Mucosa of descending colon (tissue), 3 donors: Measurements from ENCODE around the gene SYTL1. TPM values are rescaled to one million over a fixed set of nuclear protein-coding genes. Genes with fewer than 3 reads are reported as not detected.

Experiments used
- ATAC-seq: fragments of 200-7000 bp; cut with Tn5 transposase; one replicate; pipeline ENCODE4 v1.9.1; 2020; ENCODE audit warnings: mild to moderate bottlenecking, moderate library complexity
- DNase-seq, 3 donors: peaks; one replicate each; pipeline ENCODE4 v3.0.0-alpha.2; 2020
- H3K36me3 ChIP-seq: fragments of 200-600 bp; one replicate; pipeline ENCODE4 v1.8.0; 2021; ENCODE audit warnings: low read depth, mild to moderate bottlenecking
- H3K4me1 ChIP-seq: fragments of 200-600 bp; one replicate; pipeline ENCODE4 v1.8.0; 2021; ENCODE audit warnings: low read depth, mild to moderate bottlenecking
- H3K4me3 ChIP-seq: fragments of 200-600 bp; one replicate; pipeline ENCODE4 v1.8.0; 2021; ENCODE audit warnings: mild to moderate bottlenecking
- H3K9me3 ChIP-seq: fragments of 200-600 bp; one replicate; pipeline ENCODE4 v1.8.0; 2021; ENCODE audit warnings: mild to moderate bottlenecking
- intact Hi-C, 2 donors: fragments of 100-400 bp; cut with DNase I in 1 of 2; cut with micrococcal nuclease in 1 of 2; formaldehyde crosslinking; loops; one replicate each; pipeline versions ENCODE4 v1.11.0 to v1.11.1; 2022; cut with DNase I, micrococcal nuclease
- total RNA-seq, 3 donors: library from RNA; stranded (reverse); fragmentation: NEBNext Ultra II Directional in 2 of 3; extraction: Animal tissue kit (Norgen Biotek cat#: 25700) in 2 of 3; gene quantifications; one replicate each; pipeline versions ENCODE4 v1.2.1 to v1.2.4, GENCODE V29; 2021 to 2023
- TF ChIP-seq, protein P1 (sequence below): fragments of 200-600 bp; IDR thresholded peaks from one replicate; pipeline ENCODE4 v1.8.0; 2022; ENCODE audit warnings: antibody characterized with exemption, mild to moderate bottlenecking
- donor health status: DM: no; HTN: no; CAD: no; lungs with moderate emphysema.
- donor health status: DM: no; HTN: no; CAD: no.
- donor health status: DM: no; HTN: yes; CAD: no.

The SYTL1 gene
- total RNA-seq, 3 donors from 2014 or later: 4.2 to 9.7 (median 8.7) TPM

DNA sequence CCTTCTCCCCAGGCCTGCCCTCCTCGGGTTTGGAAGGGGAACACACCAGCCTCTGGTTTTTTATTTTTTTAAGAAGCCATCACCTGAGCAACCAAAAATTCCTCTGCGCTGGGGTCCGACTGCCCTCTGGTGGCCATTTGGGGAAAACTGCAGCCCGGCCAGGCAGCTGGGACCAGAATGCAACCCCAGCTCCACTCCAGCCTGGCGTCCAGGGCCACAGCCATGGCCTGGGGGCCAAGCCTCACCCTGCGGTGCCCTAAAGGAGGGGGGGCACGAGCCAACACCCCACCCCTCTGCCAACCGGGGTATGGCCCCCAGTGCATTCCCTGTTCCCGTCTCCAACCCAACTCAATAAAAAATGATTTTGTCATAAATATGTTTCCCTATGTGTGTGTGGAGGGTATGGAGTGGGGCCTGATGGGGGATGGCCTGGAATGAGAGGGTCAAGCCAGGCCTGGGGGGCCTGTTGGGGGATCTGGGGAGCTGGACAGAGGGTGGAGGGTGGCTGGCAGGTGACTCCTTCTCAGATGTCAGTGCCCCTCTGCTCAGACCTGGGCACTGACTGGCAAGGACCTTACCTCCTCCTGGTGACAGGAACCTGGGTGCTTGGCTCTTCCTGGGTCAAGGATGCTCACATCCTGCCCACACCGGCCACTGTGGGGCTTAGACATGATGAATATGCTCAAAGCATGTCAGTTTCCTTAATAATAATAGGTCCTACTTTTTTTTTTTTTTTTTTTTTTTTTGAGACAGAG is 53.8 kb downstream of the SYTL1 start:
- intact Hi-C loops: no loop called here
- Histone ChIP-seq H3K9me3 (no peaks in the 10 kb centered on the region), H3K4me1 (peaks cover 27% of the 10 kb centered on the region), H3K36me3 (no peaks in the 10 kb centered on the region), H3K4me3 (no peak overlapping the region)
- TF ChIP-seq, protein P1, sequence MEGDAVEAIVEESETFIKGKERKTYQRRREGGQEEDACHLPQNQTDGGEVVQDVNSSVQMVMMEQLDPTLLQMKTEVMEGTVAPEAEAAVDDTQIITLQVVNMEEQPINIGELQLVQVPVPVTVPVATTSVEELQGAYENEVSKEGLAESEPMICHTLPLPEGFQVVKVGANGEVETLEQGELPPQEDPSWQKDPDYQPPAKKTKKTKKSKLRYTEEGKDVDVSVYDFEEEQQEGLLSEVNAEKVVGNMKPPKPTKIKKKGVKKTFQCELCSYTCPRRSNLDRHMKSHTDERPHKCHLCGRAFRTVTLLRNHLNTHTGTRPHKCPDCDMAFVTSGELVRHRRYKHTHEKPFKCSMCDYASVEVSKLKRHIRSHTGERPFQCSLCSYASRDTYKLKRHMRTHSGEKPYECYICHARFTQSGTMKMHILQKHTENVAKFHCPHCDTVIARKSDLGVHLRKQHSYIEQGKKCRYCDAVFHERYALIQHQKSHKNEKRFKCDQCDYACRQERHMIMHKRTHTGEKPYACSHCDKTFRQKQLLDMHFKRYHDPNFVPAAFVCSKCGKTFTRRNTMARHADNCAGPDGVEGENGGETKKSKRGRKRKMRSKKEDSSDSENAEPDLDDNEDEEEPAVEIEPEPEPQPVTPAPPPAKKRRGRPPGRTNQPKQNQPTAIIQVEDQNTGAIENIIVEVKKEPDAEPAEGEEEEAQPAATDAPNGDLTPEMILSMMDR: peak; percentile 95
- DNase-seq (peak; percentile 77 to 83 (median 78)), ATAC-seq (peak; percentile 54)

DNA sequence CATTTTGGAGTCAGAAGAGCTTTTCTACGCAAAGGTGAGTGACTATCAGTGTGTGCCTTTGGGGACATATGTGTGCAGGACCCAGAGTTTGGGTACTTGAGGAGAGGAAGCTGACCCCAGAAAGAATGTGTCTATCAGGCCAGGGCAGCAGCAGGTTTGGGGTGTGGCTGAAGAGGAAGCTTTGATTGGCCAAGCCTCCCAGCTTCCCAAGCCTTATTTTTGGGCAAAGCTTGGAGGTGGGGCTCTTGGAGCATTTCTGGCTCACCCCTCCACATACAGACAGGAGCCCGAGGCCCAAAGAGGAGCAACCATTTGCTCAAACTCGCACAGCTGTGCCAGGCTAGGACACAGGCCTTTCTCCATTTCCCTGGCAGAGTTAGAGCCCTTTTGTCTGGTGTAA is 55.3 kb downstream of the SYTL1 start:
- DNase-seq (no peak), ATAC-seq (no peak)
- no peaks in the 10 kb centered on the region for H3K36me3 ChIP-seq
- intact Hi-C loops: no loop called here
- TF ChIP-seq, protein P1: no peak
- peaks cover 17% of the 10 kb centered on the region for H3K4me1 ChIP-seq
- H3K9me3 ChIP-seq: no peaks in the 10 kb centered on the region
- no peak overlapping the region for H3K4me3 ChIP-seq

DNA sequence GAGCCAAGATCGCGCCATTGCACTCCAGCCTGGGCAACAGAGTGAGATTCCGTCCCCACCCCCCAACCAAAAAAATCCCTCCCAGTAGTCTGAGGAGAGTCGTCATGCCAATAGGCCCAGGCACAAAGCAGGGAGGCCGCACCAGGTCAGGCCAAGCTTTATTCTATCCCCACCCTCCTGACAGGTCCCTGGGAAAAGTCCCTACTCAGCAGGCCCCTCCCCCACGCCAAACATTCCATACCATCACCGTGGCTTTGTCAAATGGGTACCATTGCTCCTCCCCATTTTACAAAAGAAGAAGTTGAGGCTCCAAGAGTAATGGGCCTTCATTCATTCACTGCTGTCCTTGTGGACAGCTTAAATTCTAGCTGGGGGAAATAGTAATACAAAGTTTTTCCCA is 55.9 kb downstream of the SYTL1 start:
- H3K36me3 ChIP-seq: no peaks in the 10 kb centered on the region
- H3K9me3 ChIP-seq: no peaks in the 10 kb centered on the region
- intact Hi-C loops: no loop called here
- H3K4me3 ChIP-seq: no peak overlapping the region
- no peak for ATAC-seq
- DNase-seq: no peak
- TF ChIP-seq, protein P1: no peak
- peaks cover 16% of the 10 kb centered on the region for H3K4me1 ChIP-seq

DNA sequence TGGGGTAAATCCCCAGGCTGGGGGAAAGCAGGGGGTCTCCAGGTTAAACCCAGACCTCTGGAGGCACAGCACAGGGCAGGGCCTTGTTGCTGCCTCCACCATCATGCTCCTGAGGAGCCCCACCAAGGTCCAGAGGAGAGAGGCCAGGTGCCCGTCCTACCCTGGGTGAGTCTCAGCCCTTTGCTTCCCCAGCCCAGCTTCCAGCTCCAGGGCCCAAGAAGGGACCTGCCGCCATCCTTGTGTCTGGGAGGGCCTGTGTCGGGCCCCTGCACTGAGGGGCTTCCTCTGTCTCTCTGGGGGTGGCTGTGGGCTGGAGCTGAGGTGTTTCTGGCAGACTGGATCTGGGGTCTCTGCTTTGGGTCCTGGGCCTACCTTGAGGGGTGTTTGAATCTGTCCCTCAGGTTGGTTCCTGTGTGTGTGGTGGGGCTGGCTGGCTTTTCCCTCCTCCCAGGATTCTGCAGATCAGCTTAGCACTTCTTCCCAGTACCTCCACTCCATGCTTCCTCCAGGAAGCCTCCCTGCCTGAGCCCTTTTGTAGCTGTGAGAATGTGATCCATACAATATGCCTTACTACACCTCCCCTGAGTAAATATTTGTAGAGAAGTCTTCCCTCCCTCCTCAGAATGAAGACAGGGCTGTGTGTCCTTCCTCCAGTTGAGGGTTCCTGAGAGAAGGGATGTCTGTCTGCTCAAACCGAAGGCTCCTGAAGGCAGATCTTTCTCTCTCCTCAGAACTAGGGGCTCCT is 56.8 kb downstream of the SYTL1 start:
- no peak for ATAC-seq
- no peaks in the 10 kb centered on the region for H3K36me3 ChIP-seq
- H3K4me1 ChIP-seq: peaks cover 21% of the 10 kb centered on the region
- no peaks in the 10 kb centered on the region for H3K9me3 ChIP-seq
- no peak for DNase-seq
- TF ChIP-seq, protein P1: no peak
- intact Hi-C loops: no loop called here
- no peak overlapping the region for H3K4me3 ChIP-seq

DNA sequence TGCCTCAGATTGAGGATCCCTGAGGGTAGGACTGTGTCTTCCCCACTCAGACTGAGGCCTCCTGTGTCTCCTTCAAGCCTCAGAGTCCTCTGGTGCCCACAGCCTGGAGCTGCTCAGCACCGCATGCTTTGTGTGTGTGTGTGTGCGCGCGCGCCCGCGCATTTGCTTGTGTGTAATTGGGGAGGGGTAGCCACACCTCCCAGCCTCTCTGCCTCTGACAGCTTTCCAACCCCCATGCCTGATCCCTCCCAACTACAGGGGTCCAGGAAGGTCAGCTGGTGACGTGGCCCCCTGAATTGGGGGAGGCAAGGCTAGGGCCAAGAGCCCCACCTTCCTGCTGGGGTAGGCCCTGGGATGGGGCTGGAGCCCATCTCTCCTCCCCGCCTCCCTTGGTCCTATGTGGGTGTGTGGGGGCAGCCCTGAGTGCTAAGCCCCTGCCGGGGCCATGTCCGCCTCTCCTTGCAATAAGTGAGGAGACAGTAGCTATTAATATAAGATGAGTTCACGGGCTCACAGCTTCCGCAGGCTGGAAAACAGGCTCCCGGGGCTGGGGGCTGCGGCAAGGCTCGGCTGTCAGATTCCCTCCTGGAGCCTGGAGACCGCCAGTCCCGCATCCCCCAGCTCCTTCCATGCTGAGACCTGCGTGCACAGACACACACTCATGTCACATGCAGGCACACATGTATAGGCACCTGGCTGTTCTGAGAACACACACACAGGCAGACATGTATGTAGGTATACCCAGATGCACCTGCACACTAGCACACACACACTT is 57.6 kb downstream of the SYTL1 start:
- TF ChIP-seq, protein P1: no peak
- no peak overlapping the region for H3K4me3 ChIP-seq
- ATAC-seq (no peak), DNase-seq (no peak)
- intact Hi-C loops: loop anchor here in 1 of 2 donors (5.0 kb wide), 1 partner anchor 203 kb away; the partner anchor contains the start of gene AHDC1
- no peaks in the 10 kb centered on the region for H3K36me3 ChIP-seq
- no peaks in the 10 kb centered on the region for H3K9me3 ChIP-seq
- H3K4me1 ChIP-seq: peaks cover 21% of the 10 kb centered on the region
